Mucosa of rectum (tissue), 2 donors: ENCODE data around the gene TKTL1.

Experiments
- H3K27ac ChIP-seq, 2 donors: one replicate each; pipeline ENCODE4 v1.7.0; 2013; ENCODE audit warnings: inconsistent platforms in 2 of 2, low read depth in 2 of 2, low read length in 2 of 2
- H3K27me3 ChIP-seq, 2 donors: one replicate each; pipeline ENCODE4 v1.7.0; 2013; ENCODE audit warnings: low read length in 2 of 2; ENCODE audit not compliant: control insufficient read depth in 2 of 2, insufficient read depth in 2 of 2
- H3K36me3 ChIP-seq, 2 donors: one replicate each; pipeline ENCODE4 v1.7.0; 2013; ENCODE audit warnings: low read length in 2 of 2; ENCODE audit not compliant: control insufficient read depth in 2 of 2, insufficient read depth in 2 of 2
- H3K4me1 ChIP-seq, 2 donors: one replicate each; pipeline ENCODE4 v1.7.0; 2013; ENCODE audit warnings: low read length in 2 of 2, mild to moderate bottlenecking in 1 of 2; ENCODE audit not compliant: control insufficient read depth in 2 of 2, insufficient read depth in 2 of 2
- H3K4me3 ChIP-seq, 2 donors: one replicate each; pipeline ENCODE4 v1.7.0; 2013; ENCODE audit warnings: low read length in 2 of 2
- H3K9ac ChIP-seq, 2 donors: one replicate each; pipeline ENCODE4 v1.7.0; 2013; ENCODE audit warnings: low read length in 2 of 2, low read depth in 1 of 2, mild to moderate bottlenecking in 1 of 2
- H3K9me3 ChIP-seq, 2 donors: one replicate each; pipeline ENCODE4 v1.7.0; 2013; ENCODE audit warnings: low read length in 2 of 2; ENCODE audit not compliant: control insufficient read depth in 2 of 2
- donor health status: healthy.
- donor health status: Normal muscosa, but diverticular disease.

Gene TKTL1

DNA sequence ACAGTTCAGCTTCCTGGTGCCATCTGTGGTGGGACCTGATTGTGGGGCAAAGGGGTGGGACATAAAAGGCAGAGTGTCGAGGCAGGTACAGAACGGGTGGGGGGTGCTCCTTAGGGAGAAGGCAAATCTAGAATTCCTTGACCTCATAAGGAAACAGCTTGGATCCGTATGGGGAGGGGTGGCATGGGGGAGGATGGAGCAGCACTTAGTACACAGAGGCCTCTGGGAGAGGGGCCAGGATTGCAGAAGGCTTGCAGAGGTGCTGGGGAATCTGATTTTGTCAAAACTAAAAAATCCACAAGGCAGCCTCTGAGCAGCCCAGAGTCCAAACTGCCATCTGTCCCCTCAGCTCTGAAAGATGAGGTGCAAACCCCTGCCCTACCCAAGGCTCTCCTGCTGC lies 81.2 kb downstream of the TKTL1 start:
- H3K4me1 ChIP-seq, result peaks cover 21 to 22% of the 10 kb centered on the region in 2 donors
- H3K36me3 ChIP-seq, result no peaks in the 10 kb centered on the region
- no peak overlapping the region for H3K9ac ChIP-seq
- H3K9me3 ChIP-seq, result no peaks in the 10 kb centered on the region
- peak overlapping the region; percentile 45 to 92 for H3K27ac ChIP-seq
- no peak overlapping the region for H3K4me3 ChIP-seq
- H3K27me3 ChIP-seq, result peaks cover 0 to 7% of the 10 kb centered on the region in 2 donors

DNA sequence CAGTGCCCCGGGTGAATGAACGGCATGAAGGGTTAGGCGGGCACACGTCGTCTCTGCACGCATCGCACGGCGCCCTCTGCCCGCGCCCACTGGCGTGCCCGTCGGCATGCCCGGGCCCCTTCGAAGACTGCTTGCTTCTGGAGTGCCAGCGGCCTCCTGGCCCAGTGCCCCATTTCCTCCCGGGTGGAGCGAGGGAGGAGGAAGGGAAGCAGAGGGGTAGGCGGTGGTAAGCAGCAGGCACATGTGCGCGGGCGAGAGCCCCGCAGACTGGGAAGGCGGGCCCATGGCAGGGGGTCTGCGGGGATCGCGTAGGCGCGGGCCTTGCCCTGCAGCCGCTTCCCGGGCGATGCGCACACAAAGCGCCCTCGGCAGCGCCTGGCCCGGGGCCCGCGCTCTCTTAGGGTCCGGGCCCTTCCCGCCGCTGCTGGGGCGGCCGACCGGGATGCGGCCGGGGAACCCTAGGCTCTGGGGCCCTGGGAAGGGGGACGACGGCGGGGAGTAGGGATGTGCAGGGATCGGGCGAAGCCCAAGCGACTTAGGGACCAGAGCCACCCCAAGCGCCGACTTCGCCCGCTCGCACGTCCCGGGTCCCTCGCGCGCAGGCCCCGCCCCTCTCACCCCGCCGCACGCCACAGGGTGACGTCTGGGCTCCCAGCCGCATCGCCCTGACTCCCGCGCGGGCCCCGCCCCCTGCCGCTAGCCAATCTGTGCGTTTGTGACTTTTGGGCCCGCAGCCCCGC lies 82.6 kb downstream of the TKTL1 start:
- H3K27ac ChIP-seq, result peak overlapping the region; percentile 88 to 92
- no peaks in the 10 kb centered on the region for H3K9me3 ChIP-seq
- H3K4me3 ChIP-seq, result peak overlapping the region; percentile 49 to 56
- peaks cover 19 to 22% of the 10 kb centered on the region in 2 donors for H3K4me1 ChIP-seq
- H3K27me3 ChIP-seq, result peaks cover 2 to 3% of the 10 kb centered on the region in 2 donors
- H3K9ac ChIP-seq, result peak overlapping the region; percentile 68 to 72
- H3K36me3 ChIP-seq, result no peaks in the 10 kb centered on the region

DNA sequence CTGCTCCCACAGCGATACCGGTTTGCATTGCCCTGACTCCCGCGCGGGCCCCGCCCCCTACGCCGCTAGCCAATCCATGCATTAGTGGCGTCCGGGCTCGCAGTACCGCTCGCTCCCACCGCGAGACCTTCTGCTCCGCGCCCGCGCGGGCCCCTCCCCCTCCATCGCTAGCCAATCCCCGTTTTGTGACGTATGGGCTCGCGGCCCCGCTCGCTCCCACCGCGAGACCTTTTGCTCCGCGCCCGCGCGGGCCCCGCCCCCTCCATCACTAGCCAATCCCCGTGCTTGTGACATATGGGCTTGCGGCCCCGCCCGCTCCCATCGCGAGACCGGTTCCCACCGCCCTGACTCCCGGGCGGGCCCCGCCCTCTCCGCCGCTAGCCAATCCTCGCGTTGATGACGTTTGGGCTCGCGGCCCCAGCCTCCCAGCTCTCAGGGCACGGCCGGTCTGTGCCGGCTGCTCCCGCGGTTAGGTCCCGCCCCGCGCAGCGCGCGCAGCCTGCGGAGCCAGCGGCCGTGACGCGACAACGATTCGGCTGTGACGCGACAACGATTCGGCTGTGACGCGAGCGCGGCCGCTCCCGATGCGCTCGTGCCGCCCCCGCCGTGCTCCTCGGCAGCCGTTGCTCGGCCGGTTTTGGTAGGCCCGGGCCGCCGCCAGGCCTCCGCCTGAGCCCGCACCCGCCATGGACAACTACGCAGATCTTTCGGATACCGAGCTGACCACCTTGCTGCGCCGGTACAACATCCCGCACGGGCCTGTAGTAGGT lies 83.4 kb downstream of the TKTL1 start, which contains the start of gene EMD:
Gene EMD (plus strand): TSS at position 497 of the 770 bp plus-strand sequence. CDS start 190 bp downstream, at position 687.
- Histone ChIP-seq H3K27me3 (peaks cover 2 to 8% of the 10 kb centered on the region in 2 donors), H3K9me3 (no peaks in the 10 kb centered on the region), H3K36me3 (no peaks in the 10 kb centered on the region), H3K4me1 (peaks cover 14 to 16% of the 10 kb centered on the region in 2 donors), H3K4me3 (peak within 1 kb of the TSS; percentile 73 to 74), H3K27ac (peak within 1 kb of the TSS; percentile 92), H3K9ac (peak within 1 kb of the TSS; percentile 75 to 93)

DNA sequence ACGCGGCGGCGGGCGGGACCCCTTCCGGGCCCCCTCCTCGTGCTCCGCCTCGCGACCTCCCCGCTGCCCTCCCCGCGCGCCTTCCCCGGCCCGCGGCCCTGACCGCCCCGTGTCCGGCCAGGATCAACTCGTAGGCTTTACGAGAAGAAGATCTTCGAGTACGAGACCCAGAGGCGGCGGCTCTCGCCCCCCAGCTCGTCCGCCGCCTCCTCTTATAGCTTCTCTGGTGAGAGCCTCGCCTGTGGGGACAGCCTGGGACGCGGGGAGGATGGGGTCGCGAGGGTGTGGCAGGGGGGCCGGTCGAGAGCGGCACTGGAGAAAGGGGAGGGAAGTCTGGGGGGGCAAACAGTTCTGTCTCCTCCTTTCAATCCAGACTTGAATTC lies 84.0 kb downstream of the TKTL1 start:
- H3K4me3 ChIP-seq, result peak overlapping the region; percentile 73 to 74
- H3K36me3 ChIP-seq, result no peaks in the 10 kb centered on the region
- peak overlapping the region; percentile 75 to 93 for H3K9ac ChIP-seq
- H3K4me1 ChIP-seq, result peaks cover 12 to 14% of the 10 kb centered on the region in 2 donors
- peak overlapping the region; percentile 92 for H3K27ac ChIP-seq
- H3K27me3 ChIP-seq, result peaks cover 2 to 8% of the 10 kb centered on the region in 2 donors
- H3K9me3 ChIP-seq, result no peaks in the 10 kb centered on the region
